Keratinocyte (primary cell): ENCODE measurements around the gene SEMA3E.

ENCODE experiments used
- CTCF ChIP-seq, 3 experiments: IDR thresholded peaks in 1 of 3; conservative IDR thresholded peaks in 1 of 3; optimal IDR thresholded peaks in 1 of 3; 2 replicates in 2 of 3; 3 replicates in 1 of 3; pipeline versions ENCODE3 to v1.5.1; 2011; ENCODE audit warnings: low read length in 3 of 3, mild to moderate bottlenecking in 3 of 3, moderate library complexity in 2 of 3, control low read depth in 1 of 3, inconsistent platforms in 1 of 3; ENCODE audit not compliant: insufficient read depth in 2 of 3; ENCODE audit errors: extremely low read depth in 1 of 3
- EZH2 ChIP-seq: IDR thresholded peaks from one replicate; pipeline ENCODE4 v1.6.1; 2012; ENCODE audit warnings: inconsistent platforms, mild to moderate bottlenecking, low read length, moderate library complexity

DNA sequence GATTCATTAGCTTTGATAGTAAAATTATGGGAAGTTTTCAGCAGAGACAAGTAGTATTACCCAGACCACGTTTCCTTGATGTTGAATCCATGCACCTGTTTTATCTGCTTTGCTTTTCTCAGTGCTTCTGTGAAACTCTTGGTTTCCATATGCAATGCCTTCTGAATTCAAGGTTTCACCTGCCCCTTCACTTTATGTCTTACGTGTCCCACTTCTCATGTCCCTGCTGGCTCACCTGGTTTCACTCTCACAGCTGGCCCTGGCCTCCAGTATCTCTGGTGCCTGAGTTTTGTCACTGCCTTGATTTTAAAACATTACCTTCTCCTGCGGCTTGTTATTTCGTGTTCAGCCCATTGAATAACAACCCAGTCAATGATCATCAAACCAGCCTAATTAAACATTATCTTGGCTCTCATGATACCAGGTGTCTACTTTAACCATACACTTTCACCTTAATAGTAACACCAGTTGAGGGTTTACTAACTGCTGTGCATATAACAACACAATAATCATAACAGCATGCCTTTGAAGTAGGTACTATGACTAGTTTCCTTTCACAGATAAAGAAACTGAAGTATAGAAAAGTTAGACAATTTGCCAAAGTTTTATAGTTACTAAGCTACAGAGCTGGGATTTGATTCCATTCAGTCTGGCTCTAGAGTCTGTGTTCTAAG, 310.5 kb downstream of the SEMA3E start:
- TF ChIP-seq EZH2, result no peak
- no peak for TF ChIP-seq CTCF (optimal IDR thresholded peaks at IDR 0.05 in 1 of 3, IDR thresholded peaks at IDR 0.05 in 1 of 3, conservative IDR thresholded peaks at IDR 0.05 in 1 of 3; ENCODE audit: extremely low read depth in 1 of 3, insufficient read depth in 2 of 3, low read length in 3 of 3)
